HG02885 (cell line): Measurements from ENCODE around the gene ATG2A.
A peak's percentile ranks its signal among the peaks of the same experiment; 100 is the strongest.

Source experiments
- ATAC-seq: cut with Tn5 transposase; IDR thresholded peaks from one replicate; pipeline ENCODE4 v1.9.1; 2021; ENCODE audit warnings: mild to moderate bottlenecking; ENCODE audit not compliant: unreplicated experiment, poor library complexity

Gene ATG2A

GRCh38 chr11:64874308-64875240 is 42.4 kb downstream of the ATG2A start:
- ATAC-seq: no peak

GRCh38 chr11:64872790-64873488 is 44.1 kb downstream of the ATG2A start:
- no peak for ATAC-seq

- ATAC-seq: no peak
These were observed 45.5 kb downstream of the ATG2A start for GRCh38 chr11:64871492-64871891.

GRCh38 chr11:64870893-64871466 is 46.0 kb downstream of the ATG2A start:
- no peak for ATAC-seq

- ATAC-seq: no peak
These were observed 46.7 kb downstream of the ATG2A start for GRCh38 chr11:64870176-64870892.

GRCh38 chr11:64869571-64870175 is 47.3 kb downstream of the ATG2A start:
- ATAC-seq: no peak

GRCh38 chr11:64868904-64869570 is 48.0 kb downstream of the ATG2A start:
- no peak for ATAC-seq

GRCh38 chr11:64867748-64868462 is 49.1 kb downstream of the ATG2A start:
- ATAC-seq: no peak

GRCh38 chr11:64866173-64866491 is 50.9 kb downstream of the ATG2A start:
- no peak for ATAC-seq

- peak; percentile 43 for ATAC-seq
These were observed 51.5 kb downstream of the ATG2A start for GRCh38 chr11:64865286-64866172.

GRCh38 chr11:64864473-64865285 is 52.3 kb downstream of the ATG2A start:
- peak; percentile 34 for ATAC-seq

GRCh38 chr11:64864135-64864472 is 52.9 kb downstream of the ATG2A start:
- no peak for ATAC-seq

GRCh38 chr11:64863391-64864060 is 53.5 kb downstream of the ATG2A start:
- no peak for ATAC-seq

- ATAC-seq: no peak
These were observed 54.0 kb downstream of the ATG2A start for GRCh38 chr11:64862987-64863390.

- ATAC-seq: no peak
These were observed 55.6 kb downstream of the ATG2A start for GRCh38 chr11:64861227-64861975.
